HG03571 (cell line): Measurements from ENCODE around the gene SCYGR2.
"Not testable (repeated sequence)": the region's sequence is repeated elsewhere in the genome, so short reads cannot be mapped to it uniquely, and the experiment has no call there.

Source experiments
- ATAC-seq: cut with Tn5 transposase; IDR thresholded peaks from one replicate; pipeline ENCODE4 v1.9.1; 2021; ENCODE audit not compliant: unreplicated experiment

SCYGR2 gene

GRCh38 chr2:227598835-227599503 is at the start of gene SCYGR2:
Gene SCYGR2 (plus strand): TSS chr2:227598893. CDS start chr2:227598893, 0 bp downstream.
- not testable (repeated sequence) for ATAC-seq

GRCh38 chr2:227551836-227552235 is 46.9 kb upstream of the SCYGR2 start:
- ATAC-seq: no peak

DNA sequence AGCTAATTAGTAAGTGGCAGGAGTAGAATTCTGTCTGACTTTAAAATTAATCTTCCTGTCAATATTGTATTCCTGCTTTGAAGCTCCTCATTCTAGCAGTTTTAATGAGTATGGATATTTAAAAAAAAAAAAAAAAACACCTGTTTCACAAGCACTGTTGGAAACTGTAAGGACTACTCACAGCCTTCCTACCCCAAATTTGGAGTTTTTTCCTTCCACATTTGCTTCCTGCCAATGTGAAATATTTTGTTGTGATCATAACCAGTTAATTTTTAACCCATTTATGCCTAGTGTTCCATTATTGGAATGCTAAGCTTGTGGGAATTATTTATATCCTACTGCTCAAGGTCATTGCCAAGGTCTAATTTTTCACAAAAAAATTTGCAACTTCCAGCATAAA is 36.1 kb upstream of the SCYGR2 start:
- no peak for ATAC-seq

DNA sequence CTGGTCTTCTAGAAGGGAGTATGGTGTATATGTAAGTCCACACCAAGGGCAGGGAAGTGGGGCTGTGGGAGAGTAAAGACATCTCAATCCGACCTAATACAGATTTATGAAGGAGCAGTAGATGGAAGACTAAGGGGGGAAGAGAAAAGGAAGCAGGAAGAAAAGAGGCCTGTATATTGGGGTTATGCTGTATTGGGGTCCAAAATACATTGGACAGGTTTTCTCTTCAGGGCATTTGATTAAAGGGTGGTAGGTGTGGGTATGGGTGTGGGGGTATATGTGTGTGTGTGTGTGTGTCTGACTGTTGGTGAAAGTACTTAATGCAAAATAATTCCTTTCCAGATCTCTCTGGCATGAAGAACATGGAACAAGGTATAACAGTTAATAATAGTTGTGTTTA is 33.6 kb upstream of the SCYGR2 start:
- ATAC-seq: no peak

- ATAC-seq: no peak
These were observed 32.7 kb upstream of the SCYGR2 start for GRCh38 chr2:227566012-227566411.

DNA sequence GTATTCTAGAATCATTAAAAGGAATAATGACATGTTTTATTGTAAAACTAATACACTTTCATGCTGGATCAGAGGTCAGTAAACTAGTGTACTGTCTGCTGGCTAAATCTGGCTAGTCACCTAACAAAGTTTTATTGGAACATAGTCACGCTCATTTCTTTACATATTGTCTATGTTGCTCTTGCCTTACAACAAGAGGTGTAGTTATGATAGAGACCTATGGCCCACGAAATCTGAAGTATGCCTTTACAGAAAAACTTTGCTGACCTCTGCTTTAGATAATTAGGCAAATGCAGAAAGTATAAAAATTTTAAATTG is 29.9 kb upstream of the SCYGR2 start:
- no peak for ATAC-seq

DNA sequence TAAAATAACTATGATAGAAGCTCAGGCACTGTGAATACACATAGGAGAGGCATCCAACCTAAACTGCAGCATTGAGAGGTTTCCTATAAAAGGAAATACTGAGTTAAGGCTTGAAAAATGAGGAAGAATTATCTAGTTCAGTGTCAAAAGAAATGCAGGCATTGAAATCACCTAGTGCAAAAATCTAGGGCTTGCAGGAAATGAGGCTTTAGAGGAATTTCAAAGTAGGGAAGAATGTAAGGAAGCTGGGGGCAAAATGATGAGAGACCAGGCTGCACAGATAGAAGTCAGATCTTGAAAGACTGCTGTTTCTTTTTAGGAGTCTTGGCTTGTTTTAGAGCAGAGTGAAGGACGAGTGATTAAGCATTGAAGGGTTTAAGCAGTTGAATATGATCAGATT is 28.1 kb upstream of the SCYGR2 start:
- ATAC-seq: no peak

- ATAC-seq: no peak
These were observed 22.6 kb upstream of the SCYGR2 start for GRCh38 chr2:227576110-227576509.

DNA sequence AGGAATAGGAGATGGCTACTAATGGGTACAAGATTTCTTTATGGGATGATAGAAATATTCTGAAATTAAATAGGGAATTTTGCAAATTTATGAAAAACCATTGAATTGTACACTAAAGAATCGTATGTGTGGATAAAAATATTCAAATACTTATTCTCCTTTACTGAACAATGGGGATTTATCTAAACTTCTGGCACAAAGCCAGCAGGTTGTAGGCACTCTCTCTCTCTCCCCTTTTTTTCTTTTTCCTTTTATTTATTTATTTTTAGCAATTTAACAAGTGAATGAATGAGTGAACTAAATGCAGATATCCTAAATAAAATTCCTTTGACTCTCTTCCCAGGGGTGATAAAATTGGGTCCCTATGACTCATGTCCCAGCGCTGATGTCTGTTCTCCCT is 21.9 kb upstream of the SCYGR2 start:
- ATAC-seq: no peak

DNA sequence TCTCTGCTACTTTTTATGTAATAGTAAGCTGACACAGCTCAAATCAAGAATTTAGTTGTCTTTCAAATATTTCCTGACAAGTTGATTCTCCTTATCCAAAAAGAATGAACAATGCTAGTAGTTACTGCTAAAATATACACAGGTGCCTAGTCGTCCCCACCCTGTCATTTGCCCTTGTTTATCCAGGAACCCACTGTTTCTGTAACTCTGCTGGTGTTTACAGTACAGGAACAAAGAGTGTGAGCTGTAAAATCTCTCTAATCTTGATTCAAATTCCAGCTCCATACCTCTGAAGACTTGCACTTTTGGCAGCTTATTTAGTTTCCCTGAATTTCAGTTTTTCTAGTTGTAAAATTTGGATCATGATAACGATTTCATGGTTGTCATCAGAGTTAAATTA is 21.1 kb upstream of the SCYGR2 start:
- ATAC-seq: no peak

GRCh38 chr2:227578642-227579041 is 20.1 kb upstream of the SCYGR2 start:
- no peak for ATAC-seq

GRCh38 chr2:227579791-227580190 is 18.9 kb upstream of the SCYGR2 start:
- no peak for ATAC-seq

- ATAC-seq: no peak
These were observed 16.3 kb upstream of the SCYGR2 start for GRCh38 chr2:227582369-227582768.

GRCh38 chr2:227592694-227593387 is 5.9 kb upstream of the SCYGR2 start:
- no peak for ATAC-seq

DNA sequence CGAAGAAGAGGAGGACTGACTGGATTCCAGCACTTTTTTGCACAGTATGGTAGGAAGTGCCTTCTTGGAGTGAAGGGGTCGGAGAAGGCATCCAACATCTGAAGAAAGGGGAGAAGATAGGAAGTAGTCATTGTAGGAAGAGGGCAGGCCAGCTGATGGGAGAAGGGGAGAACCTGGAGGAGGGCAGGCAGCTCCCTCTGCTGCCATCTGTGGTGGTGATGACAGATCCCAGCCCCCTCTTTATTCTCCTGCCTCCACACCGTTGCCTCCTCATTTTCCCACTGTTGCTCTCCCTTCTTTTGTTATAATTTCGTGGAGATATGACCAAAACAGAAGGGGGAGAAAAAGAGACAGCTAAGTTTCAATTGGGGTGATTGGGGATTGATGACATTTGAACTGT is 2.9 kb upstream of the SCYGR2 start:
- ATAC-seq: no peak

DNA sequence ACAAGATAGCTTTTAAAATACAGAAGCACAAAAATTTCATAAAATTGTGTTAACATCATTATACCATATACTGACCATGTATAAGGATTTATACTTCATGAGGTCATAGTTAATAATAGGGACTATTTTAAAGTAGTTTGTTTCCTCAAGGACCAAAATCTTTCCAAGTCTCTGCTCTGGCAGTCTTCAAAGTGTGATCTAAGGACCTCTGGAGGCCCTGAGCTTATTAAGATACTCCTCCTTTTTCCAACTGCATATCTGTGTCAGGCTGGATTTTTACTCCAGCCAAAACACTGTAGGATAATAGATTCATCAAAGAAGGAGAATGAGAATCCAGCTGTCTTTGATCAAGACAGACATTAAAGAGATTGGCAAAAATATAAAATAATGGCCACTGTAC is 1.7 kb upstream of the SCYGR2 start:
- no peak for ATAC-seq

GRCh38 chr2:227597998-227598397 is 695 bp upstream of the SCYGR2 start:
- no peak for ATAC-seq

GRCh38 chr2:227602358-227602757 is 3.7 kb downstream of the SCYGR2 start:
- no peak for ATAC-seq

- no peak for ATAC-seq
These were observed 7.8 kb downstream of the SCYGR2 start for GRCh38 chr2:227606476-227606875.

DNA sequence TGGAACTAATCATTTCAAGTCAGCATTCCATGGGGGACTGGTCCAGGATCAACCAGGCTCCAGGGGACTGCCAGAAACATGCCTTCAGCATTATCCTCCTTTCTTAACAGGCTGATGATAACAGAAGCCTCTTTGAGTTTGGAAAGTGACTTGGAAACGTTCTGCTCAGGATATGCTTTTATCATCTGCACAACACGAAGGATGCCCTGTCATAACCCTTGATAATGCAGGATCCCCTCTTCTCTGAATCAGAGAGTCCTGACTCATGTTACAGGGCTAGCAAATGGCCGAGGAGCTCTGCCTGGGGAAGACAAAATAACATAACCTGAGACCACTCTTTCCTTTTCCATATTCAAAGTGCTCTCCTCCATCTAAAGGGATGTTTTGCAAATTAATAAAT is 9.2 kb downstream of the SCYGR2 start:
- ATAC-seq: no peak

DNA sequence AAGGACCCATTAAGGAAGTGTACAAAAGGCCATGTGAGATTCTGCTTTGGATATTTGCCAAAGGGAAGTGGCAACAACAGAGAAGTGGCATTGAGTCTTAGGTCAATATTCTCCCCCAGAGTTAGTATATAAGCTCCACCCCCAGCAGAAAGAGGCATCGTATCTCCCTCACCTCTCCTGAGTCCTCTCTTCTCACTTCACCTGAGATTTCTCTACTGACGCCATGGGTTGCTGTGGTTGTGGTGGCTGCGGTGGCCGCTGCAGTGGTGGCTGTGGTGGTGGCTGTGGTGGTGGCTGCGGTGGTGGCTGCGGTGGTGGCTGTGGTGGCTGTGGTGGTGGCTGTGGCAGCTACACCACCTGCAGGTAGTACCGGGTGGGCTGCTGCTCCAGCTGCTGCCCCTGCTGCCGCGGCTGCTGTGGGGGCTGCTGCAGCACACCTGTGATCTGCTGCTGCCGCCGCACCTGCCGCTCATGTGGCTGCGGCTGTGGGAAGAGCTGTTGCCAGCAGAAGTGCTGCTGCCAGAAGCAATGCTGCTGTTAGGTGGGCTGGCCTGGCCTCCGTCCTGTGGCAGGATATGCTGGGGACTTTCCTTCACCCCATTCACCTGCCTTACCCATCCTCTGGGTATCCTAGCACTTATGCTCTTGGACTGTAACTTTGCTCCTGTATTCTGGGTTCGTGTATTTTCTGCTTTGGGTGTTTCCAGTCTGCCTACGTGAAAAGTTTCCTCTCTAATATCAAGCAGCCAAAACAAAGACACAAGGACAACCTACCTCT is 10.1 kb downstream of the SCYGR2 start:
- peak; percentile 56 for ATAC-seq

DNA sequence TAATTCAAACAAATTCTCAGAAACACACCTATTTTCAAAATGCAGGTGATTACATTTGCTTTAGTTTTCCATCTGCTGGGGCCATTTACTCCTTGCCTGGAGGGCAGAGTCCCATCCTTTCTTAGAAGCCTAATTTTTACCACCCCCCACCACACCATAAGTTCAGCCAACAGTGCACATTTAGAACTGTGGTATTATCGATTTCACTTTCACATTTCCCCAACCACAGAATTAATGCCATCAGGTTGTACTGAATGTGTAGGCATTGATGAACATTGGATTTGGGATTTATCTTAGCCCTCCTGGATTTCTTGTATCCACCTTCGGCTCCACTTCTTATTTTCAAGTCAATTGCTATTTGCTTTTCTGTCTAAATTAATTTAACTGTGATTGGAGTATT is 11.4 kb downstream of the SCYGR2 start:
- no peak for ATAC-seq
